GM18519 (cell line): ENCODE data around the gene SNAP91.
"Not testable (repeated sequence)": the region's sequence is repeated elsewhere in the genome, so short reads cannot be mapped to it uniquely, and the experiment has no call there.

Experiments
- ATAC-seq: cut with Tn5 transposase; IDR thresholded peaks from one replicate; pipeline ENCODE4 v1.9.1; 2021; ENCODE audit warnings: mild to moderate bottlenecking, moderate library complexity; ENCODE audit not compliant: unreplicated experiment, low FRiP score

The SNAP91 gene

GRCh38 chr6:83708970-83709747 is at the start of gene SNAP91:
Gene SNAP91 (minus strand): TSS chr6:83709101. CDS start chr6:83707927, 1,174 bp downstream.
- ATAC-seq = no peak

- ATAC-seq = no peak
These were observed 49.6 kb upstream of the SNAP91 start for GRCh38 chr6:83758533-83758932.

GRCh38 chr6:83757021-83757420 is 48.1 kb upstream of the SNAP91 start:
- ATAC-seq = no peak

GRCh38 chr6:83756565-83756964 is 47.7 kb upstream of the SNAP91 start:
- ATAC-seq = no peak

- ATAC-seq = not testable (repeated sequence)
These were observed 43.5 kb upstream of the SNAP91 start for GRCh38 chr6:83752375-83752774.

GRCh38 chr6:83741089-83741488 is 32.2 kb upstream of the SNAP91 start:
- ATAC-seq = no peak

- no peak for ATAC-seq
These were observed 26.6 kb upstream of the SNAP91 start for GRCh38 chr6:83735461-83735860.

GRCh38 chr6:83729871-83730270 is 21.0 kb upstream of the SNAP91 start:
- no peak for ATAC-seq

GRCh38 chr6:83722876-83723275 is 14.0 kb upstream of the SNAP91 start:
- no peak for ATAC-seq

- ATAC-seq = no peak
These were observed 8.9 kb upstream of the SNAP91 start for GRCh38 chr6:83717809-83718208.

- no peak for ATAC-seq
These were observed 3.1 kb upstream of the SNAP91 start for GRCh38 chr6:83711958-83712357.

- no peak for ATAC-seq
These were observed 798 bp upstream of the SNAP91 start for GRCh38 chr6:83709748-83710050.

- no peak for ATAC-seq
These were observed 343 bp downstream of the SNAP91 start for GRCh38 chr6:83708546-83708969.

- no peak for ATAC-seq
These were observed 914 bp downstream of the SNAP91 start for GRCh38 chr6:83707829-83708545.

- no peak for ATAC-seq
These were observed 6.2 kb downstream of the SNAP91 start for GRCh38 chr6:83702749-83703148.

GRCh38 chr6:83702077-83702476 is 6.8 kb downstream of the SNAP91 start:
- no peak for ATAC-seq

- no peak for ATAC-seq
These were observed 12.2 kb downstream of the SNAP91 start for GRCh38 chr6:83696674-83697073.

GRCh38 chr6:83685481-83685880 is 23.4 kb downstream of the SNAP91 start:
- ATAC-seq = no peak

- no peak for ATAC-seq
These were observed 31.1 kb downstream of the SNAP91 start for GRCh38 chr6:83677791-83678190.

- no peak for ATAC-seq
These were observed 70.9 kb downstream of the SNAP91 start for GRCh38 chr6:83637953-83638352.

GRCh38 chr6:83636800-83637199 is 72.1 kb downstream of the SNAP91 start:
- no peak for ATAC-seq

GRCh38 chr6:83633609-83634008 is 75.3 kb downstream of the SNAP91 start:
- no peak for ATAC-seq
